Cortex of kidney (tissue), 1 donor: ENCODE measurements around the gene PYGB.
"Not testable (repeated sequence)": the region's sequence is repeated elsewhere in the genome, so short reads cannot be mapped to it uniquely, and the experiment has no call there.

Source experiments
- DNase-seq: peaks from one replicate; lab custom pipeline; 2025; lab: John Stamatoyannopoulos, UW

PYGB gene

DNA sequence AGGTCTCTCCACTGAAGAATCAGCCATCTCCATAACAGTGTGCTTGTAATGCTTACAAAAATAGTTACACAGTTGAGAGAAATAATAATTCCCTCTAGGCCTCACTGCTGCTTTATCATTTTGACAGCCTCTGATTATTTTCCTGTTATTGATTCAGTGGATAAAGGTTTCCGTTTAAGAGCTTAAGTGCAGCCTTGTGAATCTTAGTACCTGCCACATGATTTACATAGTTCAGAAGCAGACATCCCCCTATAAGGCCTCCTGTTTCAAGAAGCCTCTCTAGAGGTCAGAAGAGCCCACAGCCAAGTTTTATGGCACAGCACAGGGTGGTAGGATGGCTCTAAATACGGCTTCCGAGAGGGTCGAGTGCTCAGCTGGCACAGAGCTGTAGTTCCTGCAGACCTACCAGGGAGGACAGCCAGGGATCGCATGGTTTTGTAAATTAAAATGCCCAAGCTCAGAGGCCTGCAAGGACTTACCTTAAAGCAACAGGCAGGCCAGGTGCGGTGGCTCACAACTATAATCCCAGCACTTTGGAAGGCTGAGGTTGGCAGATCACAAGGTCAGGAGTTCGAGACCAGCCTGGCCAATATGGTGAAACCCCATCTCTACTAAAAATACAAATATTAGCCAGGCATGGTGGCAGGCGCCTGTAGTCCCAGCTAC lies 17.6 kb upstream of the PYGB start:
- DNase-seq, result no peak

DNA sequence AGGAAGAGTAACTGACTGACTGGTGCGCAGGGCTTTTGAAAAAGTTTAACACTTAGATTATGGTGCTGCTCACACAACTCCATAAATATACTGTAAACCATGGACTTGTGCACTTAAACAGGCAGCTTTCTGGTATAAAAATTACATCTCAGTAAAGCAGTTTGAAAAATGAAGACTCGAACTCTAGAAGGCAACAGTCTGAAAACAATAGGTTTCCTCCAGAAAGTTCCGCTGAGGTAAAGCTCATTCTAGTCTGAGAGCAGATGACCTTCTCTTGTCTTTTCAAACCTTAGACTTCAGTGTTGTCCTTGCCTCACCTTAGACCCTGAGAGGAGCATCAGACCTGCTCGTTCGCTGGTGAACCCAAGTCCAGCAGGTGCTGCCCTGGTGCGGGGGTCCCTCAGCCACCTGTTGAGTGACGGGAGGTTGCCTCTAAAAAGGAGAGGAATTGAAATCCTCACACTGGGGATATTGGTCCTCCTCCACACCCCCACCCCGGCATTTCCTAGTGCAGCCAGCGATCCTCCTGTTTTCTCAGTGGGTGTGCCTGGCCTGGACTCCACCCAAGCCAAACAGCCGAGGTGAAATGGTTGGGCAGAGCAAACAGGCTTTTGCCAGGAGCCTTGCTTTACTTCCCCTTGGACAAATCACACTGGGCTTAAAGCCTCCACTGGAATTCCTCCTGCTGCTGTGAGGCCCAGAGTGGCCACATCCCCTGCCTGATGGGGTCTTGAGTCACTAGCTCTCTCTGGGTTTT lies 14.7 kb upstream of the PYGB start:
- DNase-seq, result no peak

DNA sequence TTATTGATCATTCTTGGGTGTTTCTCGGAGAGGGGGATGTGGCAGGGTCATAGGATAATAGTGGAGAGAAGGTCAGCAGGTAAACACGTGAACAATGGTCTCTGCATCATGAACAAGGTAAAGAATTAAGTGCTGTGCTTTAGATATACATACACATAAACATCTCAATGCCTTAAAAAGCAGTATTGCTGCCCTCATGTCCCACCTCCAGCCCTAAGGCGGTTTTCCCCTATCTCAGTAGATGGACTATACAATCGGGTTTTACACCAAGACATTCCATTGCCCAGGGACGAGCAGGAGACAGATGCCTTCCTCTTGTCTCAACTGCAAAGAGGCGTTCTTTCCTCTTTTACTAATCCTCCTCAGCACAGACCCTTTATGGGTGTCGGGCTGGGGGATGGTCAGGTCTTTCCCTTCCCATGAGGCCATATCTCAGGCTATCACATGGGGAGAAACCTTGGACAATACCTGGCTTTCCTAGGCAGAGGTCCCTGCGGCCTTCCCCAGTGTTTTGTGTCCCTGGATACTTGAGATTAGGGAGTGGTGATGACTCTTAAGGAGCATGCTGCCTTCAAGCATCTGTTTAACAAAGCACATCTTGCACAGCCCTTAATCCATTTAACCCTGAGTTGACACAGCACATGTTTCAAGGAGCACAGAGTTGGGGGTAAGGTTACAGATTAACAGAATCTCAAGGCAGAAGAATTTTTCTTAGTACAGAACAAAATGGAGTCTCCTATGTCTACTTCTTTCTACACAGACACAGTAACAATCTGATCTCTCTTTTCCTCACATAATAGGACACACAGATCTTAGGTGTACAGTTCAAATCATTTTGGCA lies 13.7 kb upstream of the PYGB start:
- DNase-seq, result not testable (repeated sequence)

DNA sequence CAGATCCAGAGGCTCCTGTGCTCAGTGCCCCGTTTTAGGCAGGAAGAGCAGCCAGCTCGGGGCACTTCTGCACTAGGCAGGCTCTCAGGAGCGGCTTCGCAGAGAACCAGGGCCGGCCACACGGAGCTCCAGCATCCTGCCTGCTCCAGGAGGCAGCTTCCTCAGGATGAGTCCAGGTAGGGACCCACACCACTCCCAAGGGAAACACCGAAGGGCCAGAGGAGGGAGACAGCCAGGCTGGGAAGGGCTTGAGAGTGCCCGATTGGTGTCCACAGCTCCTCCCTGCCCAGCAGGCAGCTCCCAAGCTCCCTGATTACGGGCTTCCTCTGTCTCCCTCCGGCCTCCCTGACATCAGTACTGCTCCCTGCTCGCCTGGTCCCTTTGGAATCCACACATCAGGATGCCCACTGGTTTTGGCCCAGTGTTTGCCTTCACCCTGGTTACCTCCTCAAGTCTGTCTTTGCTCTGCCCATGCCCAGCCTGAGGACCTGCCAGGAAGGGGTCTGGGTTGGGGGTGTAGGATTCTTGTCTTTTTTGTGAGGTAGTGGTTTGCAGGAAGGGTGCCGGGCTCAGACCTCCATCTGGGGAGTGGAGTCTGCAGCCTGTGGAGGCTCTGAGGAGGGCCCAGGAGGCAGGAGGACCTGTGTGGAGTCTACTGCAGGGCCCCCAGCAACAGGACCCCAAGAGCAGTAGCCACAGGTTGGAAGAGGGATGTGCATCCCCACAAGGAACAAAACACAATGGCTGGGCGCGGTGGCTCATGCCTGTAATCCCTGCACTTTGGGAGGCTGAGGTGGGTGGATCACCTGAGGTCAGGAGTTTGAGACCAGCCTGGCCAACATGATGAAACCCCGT lies 11.2 kb upstream of the PYGB start:
- no peak for DNase-seq

DNA sequence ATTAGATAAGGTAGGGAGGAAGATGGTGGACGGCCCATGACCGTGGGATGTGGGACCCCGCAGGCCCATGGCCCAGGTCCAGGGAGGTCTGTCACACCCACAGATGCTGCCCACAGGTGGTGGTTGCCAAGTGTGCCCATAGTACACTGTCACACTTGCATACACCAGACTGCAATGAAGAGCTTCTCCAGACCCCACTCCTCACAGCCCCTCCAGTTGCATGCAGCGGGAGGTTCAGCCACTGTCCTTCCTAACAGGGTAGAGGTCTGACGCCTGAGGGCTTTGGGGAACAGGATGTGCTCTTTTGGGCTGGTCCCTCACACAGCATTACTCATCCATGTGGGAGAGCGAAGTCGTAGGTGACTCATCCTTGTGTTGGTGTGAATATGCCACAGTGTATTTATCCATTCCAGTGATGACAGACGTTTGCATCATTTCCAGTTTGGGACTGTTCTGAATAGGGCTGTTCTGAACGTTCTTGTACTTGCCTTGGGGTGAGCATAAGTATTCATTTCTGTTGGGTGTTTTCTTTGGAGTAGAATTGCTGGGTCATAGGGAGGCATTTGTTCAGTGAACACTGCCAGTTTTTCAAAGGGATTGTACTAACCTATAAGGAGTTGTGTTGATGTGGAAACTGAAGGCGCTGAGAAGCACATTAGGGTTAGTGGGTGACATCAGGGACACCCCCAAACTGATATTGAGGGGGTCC lies 10.1 kb upstream of the PYGB start:
- DNase-seq, result no peak

GRCh38 chr20:25238319-25239037 lies 9.4 kb upstream of the PYGB start:
- DNase-seq, result no peak

DNA sequence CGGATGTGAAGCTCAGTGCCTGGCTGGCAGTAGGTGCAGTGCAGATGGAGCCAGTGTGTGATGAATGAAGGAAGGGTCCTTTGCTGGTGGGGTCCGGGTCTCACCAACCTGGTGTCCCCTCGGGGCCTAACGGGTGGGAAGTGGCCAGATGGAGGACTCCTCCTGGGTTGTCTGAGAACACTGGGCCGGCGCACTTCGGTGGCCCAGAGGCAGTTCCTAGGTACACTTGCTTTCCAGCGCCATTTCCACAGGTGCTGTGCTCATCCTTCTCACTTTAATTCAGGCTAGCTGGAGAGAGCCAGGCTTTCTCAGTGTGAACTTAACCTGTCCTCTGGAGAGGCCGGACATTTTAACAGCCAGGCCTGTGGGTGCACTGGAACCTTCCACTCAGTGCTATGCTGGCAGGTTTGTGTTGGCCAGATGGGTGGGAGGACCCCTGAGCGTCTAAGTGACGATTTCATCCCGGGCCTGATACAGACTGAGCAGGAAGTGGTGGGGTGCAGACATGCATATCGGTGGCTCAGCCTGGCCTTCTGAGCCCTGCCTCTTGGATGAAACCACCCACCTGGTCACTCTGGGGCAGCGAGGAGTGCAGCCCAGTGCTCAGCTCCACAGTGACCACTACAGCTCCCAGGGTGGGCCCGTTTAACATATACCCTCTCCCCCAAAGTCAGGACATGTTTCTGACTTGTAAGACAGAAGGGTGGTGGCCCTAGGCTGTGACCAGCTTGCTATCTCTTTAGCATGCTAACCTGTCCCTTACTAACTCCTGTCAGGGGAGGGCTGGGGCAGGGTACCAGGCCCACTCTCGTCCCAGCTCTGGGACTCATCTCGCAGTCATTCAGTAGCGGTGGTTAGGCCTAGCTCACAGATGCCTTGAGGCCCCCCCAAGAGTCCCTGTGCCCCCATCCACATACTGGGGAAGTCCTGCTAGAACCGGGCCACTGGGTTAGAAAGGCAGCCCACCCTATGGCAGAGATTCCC lies 8.2 kb upstream of the PYGB start:
- DNase-seq, result no peak

DNA sequence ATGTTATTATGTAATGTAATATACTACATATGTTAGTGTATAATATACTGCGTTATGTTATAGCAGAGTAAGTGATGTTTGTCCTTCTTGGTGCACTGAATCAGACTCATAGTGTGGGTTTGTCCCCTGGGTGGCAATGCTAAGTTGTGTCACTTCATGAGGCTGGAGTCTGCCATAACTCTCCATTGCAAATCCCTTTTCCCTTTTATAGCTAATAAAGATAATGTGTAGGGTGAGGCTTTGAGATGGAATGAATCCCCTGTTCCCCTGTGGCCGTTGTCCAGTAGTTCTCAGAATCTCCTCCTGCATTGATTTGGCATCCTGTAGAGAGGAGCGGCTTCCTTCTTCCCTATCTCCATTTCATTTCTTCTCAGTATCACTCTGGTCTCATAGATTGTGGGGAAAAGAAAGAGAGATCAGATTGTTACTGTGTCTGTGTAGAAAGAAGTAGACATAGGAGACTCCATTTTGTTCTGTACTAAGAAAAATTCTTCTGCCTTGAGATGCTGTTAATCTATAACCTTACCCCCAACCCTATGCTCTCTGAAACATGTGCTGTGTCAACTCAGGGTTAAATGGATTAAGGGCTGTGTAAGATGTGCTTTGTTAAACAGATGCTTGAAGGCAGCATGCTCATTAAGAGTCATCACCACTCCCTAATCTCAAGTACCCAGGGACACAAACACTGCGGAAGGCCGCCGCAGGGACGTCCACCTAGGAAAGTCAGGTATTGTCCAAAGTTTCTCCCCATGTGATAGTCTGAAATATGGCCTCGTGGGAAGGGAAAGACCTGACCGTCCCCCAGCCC lies 6.8 kb upstream of the PYGB start:
- DNase-seq, result not testable (repeated sequence)

GRCh38 chr20:25241659-25241955 lies 6.3 kb upstream of the PYGB start:
- DNase-seq, result not testable (repeated sequence)

DNA sequence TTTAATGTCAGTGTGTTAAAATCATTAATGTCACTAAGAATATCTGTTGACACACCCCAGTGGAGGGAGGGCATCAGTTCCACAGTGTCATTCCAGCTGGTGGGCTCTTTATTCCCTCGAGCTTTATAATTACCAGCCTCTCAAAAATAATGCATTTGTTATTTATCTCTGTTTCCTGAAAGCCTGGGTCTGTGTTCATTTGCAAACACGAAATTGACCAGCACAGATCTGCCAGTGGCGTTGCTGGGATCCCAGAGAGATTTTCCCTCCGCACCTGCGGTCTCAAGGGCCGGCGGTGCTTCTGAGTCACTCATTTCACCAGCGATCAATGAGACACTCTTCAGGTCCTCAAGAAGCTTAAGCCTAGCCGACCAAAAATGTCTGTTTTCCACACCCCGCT lies 5.7 kb upstream of the PYGB start:
- DNase-seq, result no peak

DNA sequence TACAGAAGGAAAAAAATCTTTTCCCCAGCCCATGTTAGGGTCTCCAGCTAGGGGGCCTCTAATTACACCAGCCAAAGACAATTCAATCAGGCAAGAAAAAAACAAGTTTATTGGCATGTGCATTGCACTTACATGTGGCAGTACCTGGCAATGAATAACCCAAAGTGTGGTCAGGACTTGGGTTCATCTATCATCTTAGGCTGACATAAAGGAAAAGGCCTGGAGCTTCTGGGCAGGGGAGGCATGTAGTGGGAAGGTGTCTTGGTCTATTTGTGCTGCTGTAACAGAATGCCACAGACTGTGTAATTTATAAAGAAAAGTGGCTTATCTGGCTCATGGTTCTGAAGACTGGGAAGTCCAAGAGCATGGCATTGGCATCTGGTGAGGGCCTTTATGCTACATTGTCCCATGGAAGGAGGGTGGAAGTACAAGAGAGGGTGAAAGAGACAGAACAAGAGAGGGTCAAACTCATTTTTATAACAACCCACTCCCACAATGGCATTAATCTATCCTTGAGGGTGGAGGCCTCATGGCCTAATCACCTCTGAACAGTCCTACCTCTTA lies 4.4 kb upstream of the PYGB start:
- no peak for DNase-seq

DNA sequence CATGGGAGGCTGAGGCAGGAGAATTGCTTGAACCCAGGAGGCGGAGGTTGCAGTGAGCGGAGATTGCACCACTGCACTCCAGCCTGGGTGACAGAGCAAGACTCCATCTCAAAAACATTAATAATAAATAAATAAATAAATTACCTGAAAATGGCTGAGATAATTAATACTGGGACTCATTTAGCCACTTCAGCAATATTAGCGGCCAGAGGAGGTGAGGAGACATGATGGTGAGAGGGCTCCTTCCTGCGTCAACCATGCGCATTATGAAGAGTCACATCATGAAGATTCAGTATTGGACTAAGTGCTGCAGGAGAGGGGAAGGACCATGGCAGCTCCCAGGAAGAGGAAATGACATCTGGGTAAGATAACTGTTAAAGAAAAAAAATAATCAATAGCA lies 2.9 kb upstream of the PYGB start:
- no peak for DNase-seq

DNA sequence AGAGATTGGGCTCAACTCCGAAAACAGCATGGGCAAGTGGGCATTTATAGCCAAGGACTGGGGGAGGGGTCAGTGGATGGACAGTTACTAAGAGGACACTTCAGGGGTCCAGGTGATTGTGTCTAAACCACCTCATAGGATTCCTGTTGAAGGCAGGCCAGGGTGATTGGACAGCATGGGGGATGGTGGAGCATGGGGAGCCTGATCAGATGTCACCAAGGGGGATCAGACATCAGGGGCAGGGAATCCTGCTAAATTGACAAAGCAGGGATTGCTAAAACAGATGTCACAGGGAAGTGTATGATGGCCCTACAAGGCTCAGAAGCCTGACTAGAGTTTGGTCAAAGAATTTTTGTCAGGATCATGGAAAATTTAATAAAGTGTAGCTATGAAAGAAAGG lies 2.4 kb upstream of the PYGB start:
- DNase-seq, result no peak

GRCh38 chr20:25246182-25246999 lies 1.5 kb upstream of the PYGB start:
- no peak for DNase-seq

GRCh38 chr20:25247000-25247517 lies 826 bp upstream of the PYGB start:
- DNase-seq, result no peak

DNA sequence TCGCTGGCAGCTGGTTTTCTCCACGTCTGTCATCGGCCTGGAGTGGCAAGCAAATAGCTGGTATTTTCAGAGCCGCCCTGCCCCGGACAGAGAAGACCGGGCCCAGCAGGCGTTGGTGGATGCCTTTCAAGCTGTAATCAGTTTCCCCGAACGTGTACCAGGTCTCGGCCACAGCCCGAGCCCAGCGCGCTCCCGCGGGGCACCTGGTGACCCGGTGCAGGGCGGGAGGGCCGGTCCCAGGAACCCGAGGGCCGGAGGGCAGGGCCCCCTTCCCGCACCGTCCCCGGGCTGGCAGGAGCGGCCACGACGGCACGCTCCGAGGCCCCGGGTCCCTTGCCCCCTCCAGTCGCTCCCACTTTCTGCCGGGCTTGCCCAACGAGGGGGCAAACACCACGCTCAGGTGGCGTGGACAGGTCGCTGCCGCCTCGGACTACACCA lies 348 bp upstream of the PYGB start:
- DNase-seq, result no peak

- DNase-seq, result no peak
Observed at GRCh38 chr20:25248786-25249172, 894 bp downstream of the PYGB start.
